GM10266 (cell line): Measurements from ENCODE around the gene CCDC107.

Experiments
- DNase-seq: peaks from one replicate; pipeline ENCODE4 v3.0.0; 2012; ENCODE audit errors: extremely low spot score
- CTCF ChIP-seq: IDR thresholded peaks from 2 replicates; pipeline ENCODE4 v1.5.1; 2012; ENCODE audit warnings: mild to moderate bottlenecking, low read depth; ENCODE audit not compliant: control insufficient read depth, insufficient read depth; ENCODE audit errors: missing control alignments

The CCDC107 gene

GRCh38 chr9:35679091-35679490 is 21.0 kb downstream of the CCDC107 start:
- DNase-seq, result no peak
- TF ChIP-seq CTCF, result no peak

GRCh38 chr9:35679766-35680330 is 21.8 kb downstream of the CCDC107 start:
- no peak for TF ChIP-seq CTCF

GRCh38 chr9:35680331-35681105 is 22.4 kb downstream of the CCDC107 start:
- no peak for TF ChIP-seq CTCF
- DNase-seq, result no peak

More at GRCh38 chr9:35679766-35680330, 21.8 kb downstream of the CCDC107 start:
- no peak for DNase-seq

GRCh38 chr9:35681341-35682002 is 23.4 kb downstream of the CCDC107 start:
- TF ChIP-seq CTCF, result no peak
- DNase-seq, result no peak

GRCh38 chr9:35682051-35682450 is 24.0 kb downstream of the CCDC107 start:
- no peak for TF ChIP-seq CTCF
- no peak for DNase-seq

GRCh38 chr9:35682520-35683315 is 24.6 kb downstream of the CCDC107 start:
- DNase-seq, result no peak
- no peak for TF ChIP-seq CTCF
